Fibroblast of lung (primary cell): Measurements from ENCODE around the gene FAM25C.
"Not testable (repeated sequence)": the region's sequence is repeated elsewhere in the genome, so short reads cannot be mapped to it uniquely, and the experiment has no call there.

Experiments
- EZH2 ChIP-seq: IDR thresholded peaks from 2 replicates; pipeline ENCODE4 v1.5.1; 2012; ENCODE audit warnings: low read length, control low read depth, mild to moderate bottlenecking; ENCODE audit errors: missing control alignments
- TF ChIP-seq, protein P1 (sequence below), 2 donors: IDR thresholded peaks in 1 of 2; conservative IDR thresholded peaks in 1 of 2; 1 replicate in 1 of 2; 2 replicates in 1 of 2; pipeline ENCODE4 v1.5.1; 2011 to 2012; ENCODE audit warnings: low read length in 2 of 2, control low read depth in 1 of 2, inconsistent platforms in 1 of 2, low read depth in 1 of 2, mild to moderate bottlenecking in 1 of 2

DNA sequence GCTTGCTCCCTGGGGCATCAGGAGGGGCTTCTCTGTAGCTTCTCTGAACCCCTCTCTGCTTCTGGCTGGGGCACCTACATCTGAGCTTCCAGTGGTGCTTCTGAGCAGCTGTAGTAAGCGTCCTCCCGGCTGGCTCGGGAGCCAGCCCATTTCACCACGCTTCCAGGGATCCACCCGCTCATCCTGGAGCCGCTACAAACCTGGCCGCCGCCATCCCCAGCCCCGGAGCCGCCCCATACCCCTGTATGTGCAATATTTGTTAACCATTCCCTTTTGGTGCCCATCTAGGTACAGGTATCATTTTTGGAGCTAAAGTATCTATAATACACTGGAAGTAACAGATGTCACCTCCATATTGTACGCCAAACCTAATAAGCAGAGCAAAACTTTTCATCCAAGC, 7.0 kb downstream of the FAM25C start:
- TF ChIP-seq, protein P1, sequence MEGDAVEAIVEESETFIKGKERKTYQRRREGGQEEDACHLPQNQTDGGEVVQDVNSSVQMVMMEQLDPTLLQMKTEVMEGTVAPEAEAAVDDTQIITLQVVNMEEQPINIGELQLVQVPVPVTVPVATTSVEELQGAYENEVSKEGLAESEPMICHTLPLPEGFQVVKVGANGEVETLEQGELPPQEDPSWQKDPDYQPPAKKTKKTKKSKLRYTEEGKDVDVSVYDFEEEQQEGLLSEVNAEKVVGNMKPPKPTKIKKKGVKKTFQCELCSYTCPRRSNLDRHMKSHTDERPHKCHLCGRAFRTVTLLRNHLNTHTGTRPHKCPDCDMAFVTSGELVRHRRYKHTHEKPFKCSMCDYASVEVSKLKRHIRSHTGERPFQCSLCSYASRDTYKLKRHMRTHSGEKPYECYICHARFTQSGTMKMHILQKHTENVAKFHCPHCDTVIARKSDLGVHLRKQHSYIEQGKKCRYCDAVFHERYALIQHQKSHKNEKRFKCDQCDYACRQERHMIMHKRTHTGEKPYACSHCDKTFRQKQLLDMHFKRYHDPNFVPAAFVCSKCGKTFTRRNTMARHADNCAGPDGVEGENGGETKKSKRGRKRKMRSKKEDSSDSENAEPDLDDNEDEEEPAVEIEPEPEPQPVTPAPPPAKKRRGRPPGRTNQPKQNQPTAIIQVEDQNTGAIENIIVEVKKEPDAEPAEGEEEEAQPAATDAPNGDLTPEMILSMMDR (conservative IDR thresholded peaks at IDR 0.05 in 1 of 2, IDR thresholded peaks at IDR 0.05 in 1 of 2; ENCODE audit: low read depth in 1 of 2, low read length in 2 of 2): not testable (repeated sequence)
- not testable (repeated sequence) for TF ChIP-seq EZH2
